Vagina (tissue), 2 donors: ENCODE data around the gene AMOTL1.

Experiments used
- POLR2A ChIP-seq, 2 donors: fragments of 450-650 bp; IDR thresholded peaks; one replicate each; pipeline ENCODE4 v1.6.1; 2017; ENCODE audit warnings: antibody characterized with exemption in 2 of 2, mild to moderate bottlenecking in 2 of 2, moderate library complexity in 2 of 2
- TF ChIP-seq, protein P1 (sequence below), 3 experiments: fragments of 450-650 bp in 2 of 3; fragments of 200-600 bp in 1 of 3; sonication (generic) in 1 of 3; IDR thresholded peaks; one replicate each; pipeline ENCODE4 v1.5.1; 2017 to 2019; ENCODE audit warnings: antibody characterized with exemption in 3 of 3, mild to moderate bottlenecking in 2 of 3, moderate library complexity in 2 of 3

DNA sequence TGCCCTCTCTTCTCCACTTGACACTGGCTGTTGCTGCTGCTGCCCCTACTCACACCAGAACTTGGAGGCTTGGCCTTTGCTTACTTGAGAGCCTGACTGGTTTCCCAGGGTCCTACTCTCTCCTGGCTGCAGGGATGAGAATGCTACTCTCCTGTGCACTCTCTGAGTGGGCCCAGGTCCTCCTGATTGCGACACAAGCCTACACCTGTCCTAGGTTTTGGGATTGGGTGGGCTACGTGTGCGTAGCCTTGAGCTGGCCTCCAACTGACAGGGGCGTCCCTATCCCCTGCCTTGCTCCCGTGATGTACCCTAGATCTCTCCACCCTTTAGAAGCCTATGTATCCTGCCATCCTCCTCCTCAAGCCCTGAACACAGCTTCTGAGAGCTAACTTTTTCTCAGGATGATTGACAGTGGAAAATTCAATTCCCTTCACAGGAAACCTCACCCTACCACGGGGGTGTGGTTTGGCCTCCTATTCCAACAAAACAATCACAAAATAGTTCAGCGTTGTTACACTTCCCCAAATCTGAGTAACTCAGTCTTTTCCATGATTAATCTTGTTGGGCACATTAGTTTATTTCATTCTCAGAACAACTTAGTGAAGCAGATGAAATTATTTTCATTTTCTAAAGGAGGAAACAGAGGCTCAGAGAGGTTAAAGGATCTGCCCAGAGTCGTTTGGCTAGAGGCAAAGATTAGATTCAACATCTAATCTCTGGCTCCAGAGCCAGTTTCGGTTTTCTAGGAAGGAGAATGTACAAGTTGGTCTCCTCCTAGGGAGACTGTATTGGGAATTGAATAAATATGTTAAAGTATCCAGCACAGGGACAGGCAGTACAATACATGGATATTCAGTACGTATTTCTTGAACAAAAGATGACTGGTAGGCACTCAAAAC, 17.6 kb upstream of the AMOTL1 start:
- no peak for TF ChIP-seq POLR2A (IDR thresholded peaks at IDR 0.05)
- TF ChIP-seq, protein P1, sequence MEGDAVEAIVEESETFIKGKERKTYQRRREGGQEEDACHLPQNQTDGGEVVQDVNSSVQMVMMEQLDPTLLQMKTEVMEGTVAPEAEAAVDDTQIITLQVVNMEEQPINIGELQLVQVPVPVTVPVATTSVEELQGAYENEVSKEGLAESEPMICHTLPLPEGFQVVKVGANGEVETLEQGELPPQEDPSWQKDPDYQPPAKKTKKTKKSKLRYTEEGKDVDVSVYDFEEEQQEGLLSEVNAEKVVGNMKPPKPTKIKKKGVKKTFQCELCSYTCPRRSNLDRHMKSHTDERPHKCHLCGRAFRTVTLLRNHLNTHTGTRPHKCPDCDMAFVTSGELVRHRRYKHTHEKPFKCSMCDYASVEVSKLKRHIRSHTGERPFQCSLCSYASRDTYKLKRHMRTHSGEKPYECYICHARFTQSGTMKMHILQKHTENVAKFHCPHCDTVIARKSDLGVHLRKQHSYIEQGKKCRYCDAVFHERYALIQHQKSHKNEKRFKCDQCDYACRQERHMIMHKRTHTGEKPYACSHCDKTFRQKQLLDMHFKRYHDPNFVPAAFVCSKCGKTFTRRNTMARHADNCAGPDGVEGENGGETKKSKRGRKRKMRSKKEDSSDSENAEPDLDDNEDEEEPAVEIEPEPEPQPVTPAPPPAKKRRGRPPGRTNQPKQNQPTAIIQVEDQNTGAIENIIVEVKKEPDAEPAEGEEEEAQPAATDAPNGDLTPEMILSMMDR (IDR thresholded peaks at IDR 0.05): no peak
